Left kidney (tissue), 2 donors: ENCODE results near the gene SLC66A1. TPM values are rescaled to one million over a fixed set of nuclear protein-coding genes. Genes with fewer than 3 reads are reported as not detected.

Experiments
- DNase-seq: peaks from one replicate; pipeline ENCODE4 v3.0.0-alpha.2; 2013
- polyA plus RNA-seq: library from polyadenylated mRNA; unstranded; fragments of 120-200 nt; gene quantifications from one replicate; pipeline ENCODE4 v1.2.1, GENCODE V29; 2013; ENCODE audit not compliant: insufficient read length

The SLC66A1 gene
- polyA plus RNA-seq, 1 donor = 13.3 TPM

GRCh38 chr1:19361611-19362147, 49.6 kb downstream of the SLC66A1 start:
- DNase-seq = no peak

DNA sequence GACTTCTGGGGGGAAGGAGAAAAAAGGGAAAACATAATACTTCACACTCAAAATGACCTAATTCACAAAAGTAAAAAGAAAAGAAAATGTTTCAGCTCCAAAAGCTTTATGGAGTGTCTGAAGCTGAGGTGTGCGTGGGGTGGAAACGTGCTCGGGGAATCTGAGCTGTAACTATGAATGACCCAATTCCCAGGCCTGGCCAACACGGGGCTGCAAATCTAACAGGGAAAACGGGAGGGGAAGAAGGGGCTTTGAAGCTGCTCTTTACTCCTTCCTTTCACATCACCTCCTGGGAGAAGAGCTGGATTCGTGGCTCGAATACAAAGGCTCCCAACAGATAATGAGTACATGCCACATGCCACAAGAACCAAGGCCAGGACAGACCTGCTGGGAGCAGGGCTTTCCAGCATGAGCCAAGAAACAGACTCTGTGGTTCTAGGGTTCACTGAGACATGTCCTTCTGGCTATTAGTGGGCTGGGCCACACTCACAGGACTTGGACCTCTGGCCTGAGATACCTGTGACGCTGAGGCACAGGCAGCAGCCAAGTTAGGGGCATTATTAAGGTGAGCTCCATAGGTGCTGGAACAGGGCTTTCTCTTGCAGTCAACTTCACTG, 51.5 kb downstream of the SLC66A1 start:
- no peak for DNase-seq

DNA sequence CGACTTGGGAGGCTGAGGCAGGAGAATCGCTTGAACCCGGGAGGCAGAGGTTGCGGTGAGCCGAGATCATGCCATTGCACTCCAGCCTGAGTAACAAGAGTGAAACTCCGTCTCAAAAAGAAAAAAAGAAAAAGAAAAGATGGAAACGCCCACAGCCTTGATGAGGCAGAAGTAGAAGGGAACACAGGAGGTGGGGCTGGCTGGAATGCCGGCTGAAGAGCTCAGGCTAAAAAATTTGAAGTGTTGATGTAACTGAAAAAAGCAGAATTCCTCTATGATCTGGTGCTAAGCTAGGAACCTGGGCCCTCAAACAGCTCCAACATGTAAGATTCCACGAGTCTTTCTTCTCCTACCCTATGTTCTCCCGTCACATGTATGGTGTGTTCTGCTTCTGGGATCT, 53.6 kb downstream of the SLC66A1 start:
- DNase-seq = no peak

DNA sequence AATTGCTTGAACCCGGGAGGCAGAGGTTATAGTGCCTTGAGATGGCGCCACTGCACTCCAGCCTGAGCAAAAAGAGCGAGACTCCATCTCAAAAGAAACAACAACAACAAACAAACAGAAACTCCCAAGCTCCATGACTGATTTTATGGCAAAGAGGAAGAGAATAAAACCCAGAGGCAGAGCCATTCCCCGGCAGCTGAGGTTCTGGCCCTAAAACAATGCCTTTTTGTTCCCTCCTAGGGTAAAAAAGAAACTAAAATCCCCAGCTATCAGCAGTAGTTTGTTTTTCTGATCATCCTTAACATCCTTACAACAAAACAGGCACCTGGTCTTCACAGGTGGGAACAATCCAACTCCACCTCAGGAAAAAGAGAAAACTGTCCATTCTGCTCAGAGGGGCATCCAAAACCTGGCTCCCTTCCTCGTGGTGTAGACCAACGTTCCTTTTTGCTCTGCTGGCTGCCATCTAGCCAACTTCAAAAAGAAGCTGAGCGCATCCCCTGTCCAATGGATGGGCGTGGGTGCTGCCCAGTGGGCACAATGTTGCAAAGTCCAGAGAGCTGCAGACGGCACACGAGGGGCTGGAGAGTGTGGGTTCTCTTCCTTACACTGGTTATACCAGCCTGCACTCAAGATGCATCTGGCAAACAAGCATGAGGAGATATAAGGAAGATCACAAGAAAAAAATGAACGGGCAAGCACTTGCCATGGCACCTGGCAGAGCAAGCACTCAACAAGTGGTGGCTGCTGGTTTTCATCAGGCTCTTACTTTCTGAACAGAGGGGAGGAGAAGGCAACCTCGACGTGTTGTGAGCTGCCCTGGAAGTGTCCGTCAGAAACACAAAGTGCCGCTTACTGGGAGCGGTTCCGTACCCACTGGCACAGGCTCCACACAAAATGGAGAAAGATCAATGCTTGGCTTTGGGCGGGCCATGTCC, 54.7 kb downstream of the SLC66A1 start:
- no peak for DNase-seq

GRCh38 chr1:19367584-19368041, 55.5 kb downstream of the SLC66A1 start:
- DNase-seq = no peak

GRCh38 chr1:19368050-19368449, 55.9 kb downstream of the SLC66A1 start:
- DNase-seq = no peak

DNA sequence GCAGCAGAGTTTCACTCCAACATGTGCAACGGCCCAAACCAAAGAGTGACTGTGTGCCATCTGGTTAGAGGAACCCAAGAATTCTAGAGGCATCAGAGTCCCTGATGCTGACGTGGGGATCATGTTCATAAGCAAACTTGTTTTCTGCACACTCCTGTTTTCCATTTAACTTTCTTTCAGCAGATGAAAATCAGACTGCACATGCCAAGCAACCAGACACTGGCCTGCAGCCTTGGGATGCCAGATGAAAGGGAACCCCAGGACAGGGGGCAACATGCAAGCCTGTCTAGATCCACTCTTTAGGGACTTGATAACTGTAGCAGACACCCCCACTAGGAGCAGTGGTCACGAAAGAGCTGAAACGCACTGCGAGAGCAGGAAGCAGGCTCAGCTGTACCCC, 56.8 kb downstream of the SLC66A1 start:
- no peak for DNase-seq

- no peak for DNase-seq
Observed at GRCh38 chr1:19369396-19370090, 57.4 kb downstream of the SLC66A1 start.

GRCh38 chr1:19370453-19371170, 58.5 kb downstream of the SLC66A1 start:
- no peak for DNase-seq

DNA sequence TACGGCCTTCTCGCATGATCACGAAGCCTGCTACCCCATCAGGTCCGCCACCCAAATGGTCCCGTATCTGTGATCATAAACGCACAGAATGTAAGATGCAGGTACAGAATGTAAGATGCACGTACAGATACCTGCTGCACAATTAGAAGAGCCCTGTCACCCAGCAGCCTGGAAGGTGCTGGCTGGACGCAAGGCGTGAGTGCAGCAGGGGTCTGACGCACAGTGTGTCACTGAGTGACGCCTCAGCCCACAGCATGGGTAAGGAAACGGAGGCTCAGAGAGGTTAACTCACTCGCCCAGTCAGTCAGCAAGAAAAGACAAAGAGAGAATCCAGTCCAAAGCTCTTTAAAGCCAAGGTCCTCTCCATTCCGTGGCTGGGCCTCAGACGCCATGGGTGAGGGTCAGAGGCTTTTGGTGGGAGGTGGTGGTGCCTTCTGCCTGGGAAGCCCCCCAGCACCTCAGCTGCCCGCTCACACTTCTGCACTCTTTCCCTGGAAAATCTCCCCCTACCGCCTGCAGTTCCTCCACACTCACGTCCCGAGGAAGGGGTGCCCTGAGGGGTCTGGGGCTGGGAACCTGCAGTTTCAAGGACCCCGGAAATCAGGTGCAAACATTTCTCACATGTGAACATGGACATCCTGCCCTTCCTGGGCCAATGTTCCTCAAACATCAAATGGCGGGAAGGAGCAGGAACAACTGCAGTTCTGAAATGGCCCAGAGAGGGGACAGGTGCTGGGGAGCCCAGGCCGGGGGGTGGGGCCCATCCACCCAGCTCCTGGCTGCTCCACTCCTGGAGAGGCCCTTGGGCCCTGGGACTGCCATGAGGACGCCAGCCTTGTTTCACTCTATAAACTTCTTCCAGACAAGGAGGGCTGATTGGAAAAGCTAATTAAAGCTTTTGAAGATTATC, 59.4 kb downstream of the SLC66A1 start:
- no peak for DNase-seq

DNA sequence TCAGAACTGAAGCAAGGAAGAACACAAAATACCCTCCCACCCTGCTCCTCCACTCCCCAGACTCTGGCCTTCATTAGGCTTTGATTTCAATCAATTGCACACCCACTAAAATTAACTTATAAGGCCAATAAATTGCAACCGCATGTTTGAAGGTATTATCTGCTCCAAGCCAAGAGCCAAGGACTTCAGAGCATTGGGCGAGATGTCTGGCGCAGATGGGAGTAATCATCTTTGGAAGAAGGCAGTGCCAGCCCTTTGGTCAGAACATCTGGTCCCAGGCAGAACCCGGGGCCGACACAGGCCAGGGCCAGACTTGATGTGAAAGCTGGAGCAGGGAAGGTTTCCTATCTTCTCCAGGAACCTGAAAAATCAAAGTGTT, 60.0 kb downstream of the SLC66A1 start:
- no peak for DNase-seq

GRCh38 chr1:19372602-19373001, 60.5 kb downstream of the SLC66A1 start:
- no peak for DNase-seq

- no peak for DNase-seq
Observed at GRCh38 chr1:19373211-19374082, 61.3 kb downstream of the SLC66A1 start.

GRCh38 chr1:19374083-19374801, 62.1 kb downstream of the SLC66A1 start:
- no peak for DNase-seq

- no peak for DNase-seq
Observed at GRCh38 chr1:19374926-19375325, 62.8 kb downstream of the SLC66A1 start.

DNA sequence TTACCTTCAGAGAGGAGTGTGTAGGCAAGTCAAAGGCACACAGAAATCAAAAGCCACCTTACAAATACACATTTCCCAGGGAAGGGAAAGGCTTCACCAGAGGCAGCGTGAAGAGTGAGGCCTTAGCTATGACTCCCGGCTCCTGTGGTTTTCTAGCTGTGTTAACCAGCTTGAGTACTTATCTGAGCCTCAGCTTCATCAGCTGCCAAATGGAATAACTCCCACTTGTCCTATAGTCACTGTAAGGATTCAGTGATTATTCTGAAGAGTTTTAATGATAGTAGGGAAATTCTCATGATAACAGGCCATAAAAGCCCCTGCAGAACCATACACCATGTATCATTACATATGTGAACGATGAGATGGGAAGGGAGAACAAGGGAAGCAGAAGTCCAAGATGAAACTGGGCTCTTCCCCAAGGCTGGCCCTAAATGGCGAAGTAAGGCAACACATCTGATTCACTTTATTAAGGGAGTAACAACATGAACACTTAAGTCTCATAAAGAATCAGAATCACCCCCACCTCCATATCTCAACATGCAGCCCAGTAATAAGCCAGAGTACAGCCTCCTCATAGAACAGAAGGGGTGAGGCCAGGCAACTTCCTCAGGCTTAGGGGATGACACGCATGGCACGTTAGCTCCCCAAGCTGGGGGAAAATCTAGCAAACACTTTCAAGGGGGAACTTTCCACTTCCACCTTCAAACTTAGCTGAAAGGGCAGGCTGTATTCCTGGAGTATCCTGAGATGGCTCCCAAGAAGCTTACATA, 63.7 kb downstream of the SLC66A1 start:
- DNase-seq = no peak

DNA sequence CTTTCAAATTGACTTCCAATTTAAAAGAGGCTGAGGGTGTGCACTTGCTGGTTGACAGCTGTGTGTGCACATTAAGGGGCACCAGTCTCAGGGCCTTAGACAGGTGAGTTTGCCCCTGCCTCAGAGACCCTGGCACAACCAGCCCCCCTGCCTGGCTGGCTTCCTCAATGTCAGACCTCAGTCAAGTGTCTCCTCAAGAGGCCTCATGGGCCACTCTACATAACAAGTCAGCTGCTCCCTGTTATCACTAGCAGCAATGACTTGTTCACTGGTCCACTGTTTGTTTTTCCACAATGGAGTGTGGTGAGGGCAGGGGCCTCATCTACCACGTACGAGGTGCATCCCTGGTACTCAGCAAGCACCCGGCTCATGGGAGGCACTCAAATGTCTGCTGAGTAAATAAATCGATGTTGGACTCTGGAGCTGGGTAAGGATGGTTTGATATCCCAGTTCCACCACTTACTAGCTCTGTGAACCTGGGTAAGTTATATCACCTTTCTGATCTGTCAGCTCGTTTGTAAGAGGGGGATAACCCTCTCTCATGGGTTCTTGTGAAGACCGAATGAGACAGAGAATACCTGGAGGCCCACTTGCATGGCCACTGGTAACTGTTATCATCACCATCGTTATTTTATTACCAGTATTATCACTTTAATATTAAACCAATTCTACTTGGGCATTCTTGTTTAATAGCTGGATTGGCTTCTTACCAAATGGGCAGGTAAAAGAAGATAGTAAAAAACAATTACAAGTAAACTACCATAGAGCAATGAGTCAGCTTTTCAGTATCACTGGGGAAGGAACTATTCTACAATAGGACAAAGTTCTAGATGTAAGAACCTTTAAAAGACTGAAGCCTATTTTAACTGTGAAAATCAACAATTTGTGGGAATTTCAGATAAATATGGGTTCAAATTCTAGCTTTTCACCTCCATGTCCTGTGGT, 64.6 kb downstream of the SLC66A1 start:
- no peak for DNase-seq
